GM10266 (cell line): ENCODE results near the gene RERE.

Experiments used
- DNase-seq: peaks from one replicate; pipeline ENCODE4 v3.0.0; 2012; ENCODE audit errors: extremely low spot score
- TF ChIP-seq, protein P1 (sequence below): IDR thresholded peaks from 2 replicates; pipeline ENCODE4 v1.5.1; 2012; ENCODE audit warnings: mild to moderate bottlenecking, low read depth; ENCODE audit not compliant: control insufficient read depth, insufficient read depth; ENCODE audit errors: missing control alignments

Gene RERE

DNA sequence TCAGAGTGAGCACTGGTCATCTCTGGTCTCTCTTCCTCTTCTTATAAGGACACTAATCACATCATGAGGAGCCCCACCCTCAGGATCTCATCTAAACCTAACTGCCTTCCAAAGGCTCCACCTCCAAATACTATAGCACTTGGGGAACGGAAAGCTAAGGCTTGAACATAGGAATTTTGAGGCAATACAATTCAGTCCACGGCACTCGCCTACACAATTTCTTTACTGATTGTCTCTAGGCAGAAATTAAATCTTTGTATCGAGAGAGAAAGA lies 127.3 kb downstream of the RERE start:
- TF ChIP-seq, protein P1, sequence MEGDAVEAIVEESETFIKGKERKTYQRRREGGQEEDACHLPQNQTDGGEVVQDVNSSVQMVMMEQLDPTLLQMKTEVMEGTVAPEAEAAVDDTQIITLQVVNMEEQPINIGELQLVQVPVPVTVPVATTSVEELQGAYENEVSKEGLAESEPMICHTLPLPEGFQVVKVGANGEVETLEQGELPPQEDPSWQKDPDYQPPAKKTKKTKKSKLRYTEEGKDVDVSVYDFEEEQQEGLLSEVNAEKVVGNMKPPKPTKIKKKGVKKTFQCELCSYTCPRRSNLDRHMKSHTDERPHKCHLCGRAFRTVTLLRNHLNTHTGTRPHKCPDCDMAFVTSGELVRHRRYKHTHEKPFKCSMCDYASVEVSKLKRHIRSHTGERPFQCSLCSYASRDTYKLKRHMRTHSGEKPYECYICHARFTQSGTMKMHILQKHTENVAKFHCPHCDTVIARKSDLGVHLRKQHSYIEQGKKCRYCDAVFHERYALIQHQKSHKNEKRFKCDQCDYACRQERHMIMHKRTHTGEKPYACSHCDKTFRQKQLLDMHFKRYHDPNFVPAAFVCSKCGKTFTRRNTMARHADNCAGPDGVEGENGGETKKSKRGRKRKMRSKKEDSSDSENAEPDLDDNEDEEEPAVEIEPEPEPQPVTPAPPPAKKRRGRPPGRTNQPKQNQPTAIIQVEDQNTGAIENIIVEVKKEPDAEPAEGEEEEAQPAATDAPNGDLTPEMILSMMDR, result no peak
- DNase-seq, result no peak

DNA sequence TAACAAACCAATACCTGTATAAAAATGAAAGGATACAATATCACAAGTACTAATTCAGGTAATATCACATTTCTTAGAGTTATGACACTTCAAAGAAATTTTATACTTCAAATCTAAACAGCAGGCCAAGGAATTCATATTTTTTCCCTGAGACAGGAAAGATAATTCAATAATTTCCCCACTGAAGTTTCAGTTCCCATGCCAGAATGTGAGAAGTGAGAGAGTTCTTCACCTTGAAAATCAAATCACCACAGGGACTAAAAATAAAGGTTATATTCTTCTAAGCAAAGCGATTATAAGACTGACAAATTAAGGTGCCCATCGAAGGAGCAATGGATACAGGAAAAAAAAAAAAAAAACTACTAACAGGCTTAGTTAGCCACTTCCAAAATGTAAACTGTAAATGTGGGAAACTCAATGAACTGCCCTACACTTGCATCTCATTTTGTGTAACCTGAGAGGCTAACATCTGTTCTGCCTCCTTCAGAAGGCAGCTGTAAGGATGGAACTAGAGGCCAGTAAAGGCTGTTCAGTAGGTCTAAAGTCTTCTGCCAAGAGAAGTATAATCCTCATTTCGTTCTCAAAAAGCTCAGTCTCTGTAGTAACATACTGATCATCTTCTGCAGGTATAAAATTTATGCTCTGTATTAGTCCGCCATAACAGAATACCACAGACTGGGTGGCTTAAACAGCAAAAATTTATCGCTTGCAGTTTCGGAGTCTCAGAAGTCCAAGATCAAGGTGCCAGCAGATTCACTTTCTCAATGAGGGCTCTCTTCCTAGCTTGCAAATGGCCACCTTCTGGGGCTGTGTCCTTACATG lies 127.8 kb downstream of the RERE start:
- DNase-seq, result no peak
- TF ChIP-seq, protein P1, result no peak

DNA sequence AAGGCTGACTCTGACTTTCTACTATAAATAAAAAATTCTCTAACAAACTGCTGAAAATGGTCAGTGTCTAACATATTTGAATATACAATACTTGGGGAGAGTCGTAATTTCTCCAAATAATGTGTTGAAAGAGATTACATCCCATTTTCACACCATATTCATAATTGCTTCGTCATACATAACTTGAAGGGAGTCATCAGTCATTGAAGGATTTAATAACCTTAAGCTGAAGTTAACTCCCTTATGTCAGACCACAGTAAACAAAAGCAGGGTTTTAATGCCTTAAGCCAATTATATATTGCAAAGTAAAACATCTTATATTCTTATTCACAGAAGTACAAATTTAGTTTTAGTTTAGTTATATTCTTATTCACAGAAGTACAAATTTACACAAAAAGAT lies 129.9 kb downstream of the RERE start:
- DNase-seq, result no peak
- TF ChIP-seq, protein P1, result no peak

DNA sequence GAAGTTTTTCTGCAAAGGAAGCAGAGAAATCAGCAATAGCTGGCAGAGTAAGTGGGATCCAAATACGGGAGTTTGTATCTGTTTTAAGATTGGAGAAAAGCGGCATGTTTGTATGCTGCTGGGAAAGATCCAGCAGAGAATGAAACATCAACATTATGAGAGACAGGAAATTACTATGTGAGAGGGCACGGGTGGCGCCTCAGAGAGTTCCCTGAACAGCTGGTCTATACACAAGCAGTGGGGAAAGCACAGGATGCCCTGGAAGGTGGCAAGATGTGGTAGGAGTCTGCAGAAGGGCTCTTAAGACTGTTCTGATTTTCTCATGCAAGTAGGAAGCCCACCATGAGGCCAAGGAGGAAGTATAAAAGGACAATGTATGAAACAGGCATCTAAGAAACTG lies 130.4 kb downstream of the RERE start:
- no peak for DNase-seq
- TF ChIP-seq, protein P1, result no peak

DNA sequence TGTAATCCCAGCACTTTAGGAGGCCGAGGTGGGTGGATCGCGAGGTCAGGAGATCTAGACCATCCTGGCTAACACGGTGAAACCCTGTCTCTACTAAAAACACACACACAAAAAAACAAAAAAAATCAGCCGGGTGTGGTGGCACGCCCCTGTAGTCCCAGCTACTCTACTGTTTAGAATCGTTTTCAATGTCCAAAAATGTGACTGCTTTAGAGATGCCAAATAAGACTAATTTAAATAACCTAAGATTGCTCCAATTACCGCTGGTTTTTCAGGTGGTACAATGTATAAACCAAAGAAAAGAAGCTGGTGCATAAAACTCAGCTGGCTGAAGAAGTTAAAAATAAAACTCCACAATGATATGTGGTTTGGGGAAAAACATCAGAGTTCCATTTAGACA lies 132.0 kb downstream of the RERE start:
- no peak for DNase-seq
- TF ChIP-seq, protein P1, result no peak

DNA sequence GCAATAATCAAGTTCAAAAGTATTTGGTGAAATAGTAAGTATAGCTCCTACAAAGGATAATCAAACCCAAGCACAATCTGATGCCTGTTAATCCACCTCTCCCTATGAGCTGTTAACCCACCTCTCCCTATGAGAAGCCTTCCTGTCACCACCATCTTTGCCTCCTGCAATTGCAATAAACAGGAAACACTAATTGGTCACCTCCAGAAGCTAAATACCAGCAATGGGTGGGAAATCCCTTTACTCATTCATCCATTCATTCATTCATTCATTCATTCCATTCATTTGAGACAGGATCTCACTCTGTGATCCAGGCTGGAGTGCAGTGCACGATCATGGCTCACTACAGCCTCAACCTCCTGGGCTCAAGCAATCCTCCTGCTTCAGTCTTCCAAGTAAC lies 132.8 kb downstream of the RERE start:
- no peak for DNase-seq
- TF ChIP-seq, protein P1, result no peak

DNA sequence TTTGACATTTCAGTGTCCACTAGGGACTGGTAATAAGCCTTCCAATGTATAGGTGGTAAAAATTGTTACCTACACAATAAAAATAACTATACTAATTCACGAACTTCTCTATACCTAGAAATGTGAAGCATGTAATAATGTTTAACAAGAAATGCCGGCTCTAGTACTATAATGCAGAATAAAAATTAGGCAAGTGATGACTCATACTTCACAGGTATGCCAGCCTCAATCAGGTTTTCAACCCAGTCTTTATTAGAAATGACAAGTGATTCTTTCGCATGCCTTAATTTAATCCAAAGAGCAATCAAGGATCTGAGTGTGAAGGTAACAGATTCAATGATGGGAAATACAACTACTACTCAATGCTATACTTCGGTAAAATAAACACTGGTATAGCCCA lies 134.9 kb downstream of the RERE start:
- DNase-seq, result no peak
- TF ChIP-seq, protein P1, result no peak
